ENCODE measurements around the gene PSME1. TPM values are rescaled to one million over a fixed set of nuclear protein-coding genes. Genes with fewer than 3 reads are reported as not detected.

The PSME1 gene
- total and polyA plus RNA-seq, 2 of the 13 experiments (the other 11 are each of a cell fraction or from before 2014, with no cell fraction given) = 159 to 608 TPM

DNA sequence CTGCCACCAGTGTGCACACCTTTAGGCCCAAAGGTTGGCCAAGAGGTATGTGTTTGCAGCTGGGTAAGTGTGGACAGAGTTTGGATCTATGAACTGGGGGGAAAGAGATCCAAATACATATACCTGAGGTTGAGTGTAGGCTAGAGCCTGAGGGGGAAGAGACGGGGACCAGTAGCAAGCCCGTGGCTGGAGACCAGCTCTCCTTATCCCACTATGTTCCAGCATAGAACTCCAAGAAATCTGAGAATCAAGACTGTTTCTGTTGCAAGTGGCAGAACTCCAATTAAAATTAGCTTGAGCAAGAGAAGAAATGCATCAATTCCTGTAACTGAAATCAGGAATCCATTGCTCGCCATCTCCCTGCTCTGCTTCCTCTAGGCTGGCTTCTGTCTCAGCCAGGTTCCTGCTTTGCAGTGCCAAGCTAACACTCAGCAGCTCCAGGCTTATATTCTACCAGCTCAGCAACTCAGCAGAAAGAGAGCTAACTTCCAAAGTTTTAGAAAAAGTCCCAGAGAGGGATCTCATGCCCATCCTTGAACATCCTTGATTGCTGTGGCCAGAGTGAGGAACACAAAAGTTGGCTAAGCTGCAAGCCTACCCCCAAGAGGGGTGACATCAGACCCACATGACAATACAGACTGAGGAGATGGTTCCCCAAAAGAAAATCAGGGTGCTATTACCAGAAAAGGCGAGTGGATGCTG is 43.3 kb upstream of the PSME1 start (continued):
- TF ChIP-seq IRX3 (CRISPR knock-in tag; IDR thresholded peaks at IDR 0.05; ENCODE audit: borderline replicate concordance, low read depth) = 0 out of 2 replicates have a peak, but pooled peaks have one; percentile 64
- TF ChIP-seq MEIS1 (CRISPR knock-in tag; IDR thresholded peaks at IDR 0.05; ENCODE audit: borderline replicate concordance) = peak; percentile 54; the same call in 1 of the 2 replicates
- 0 out of 2 replicates have a peak, but pooled peaks have one; percentile 10 for TF ChIP-seq MIER3 (CRISPR knock-in tag; IDR thresholded peaks at IDR 0.05; ENCODE audit: borderline replicate concordance)
- TF ChIP-seq ZNF570 (CRISPR knock-in tag; IDR thresholded peaks at IDR 0.05; ENCODE audit: borderline replicate concordance) = 0 out of 2 replicates have a peak, but pooled peaks have one; percentile 45

DNA sequence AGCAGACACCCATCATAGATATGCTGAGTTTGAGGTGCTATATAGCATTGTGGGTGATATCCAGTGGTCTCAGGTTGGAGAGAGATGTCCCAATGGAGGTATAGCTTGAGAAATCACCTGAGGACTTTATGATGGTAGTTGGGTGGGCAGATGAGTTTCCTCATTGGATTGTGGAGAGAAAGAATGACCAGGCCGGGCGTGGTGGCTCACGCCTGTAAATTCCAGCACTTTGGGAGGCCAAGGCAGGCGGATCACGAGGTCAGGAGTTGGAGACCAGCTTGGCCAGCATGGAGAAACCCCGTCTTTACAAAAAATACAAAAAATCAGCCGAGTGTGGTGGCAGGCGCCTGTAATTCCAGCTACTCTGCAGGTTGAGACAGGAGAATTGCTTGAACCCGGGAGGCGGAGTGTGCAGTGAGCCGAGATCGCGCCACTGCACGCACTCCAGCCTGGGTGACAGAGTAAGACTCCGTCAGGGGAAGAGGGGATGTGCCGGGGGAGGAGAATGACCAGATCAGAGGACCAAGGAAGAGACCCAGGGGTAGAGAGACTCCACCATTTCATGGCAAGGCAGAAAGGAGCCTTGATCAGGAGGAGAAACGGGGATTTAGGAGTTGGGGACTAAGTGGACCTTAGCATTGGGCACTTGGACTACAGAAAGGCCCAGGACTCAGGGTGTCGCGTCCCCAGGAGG is 42.6 kb upstream of the PSME1 start:
- no peaks in the 10 kb centered on the region for H3K9me3 ChIP-seq (ENCODE audit: low read length)
- peak overlapping the region; percentile 63 for H3K9ac ChIP-seq (ENCODE audit: insufficient read depth, low read depth, low read length)
- peaks cover 63% of the 10 kb centered on the region for H3K4me1 ChIP-seq (ENCODE audit: insufficient read depth, low read length)
- no peak for ATAC-seq
- peaks cover 12 to 15% of the 10 kb centered on the region in 2 experiments for H3K36me3 ChIP-seq (replicated peaks in 1 of 2; ENCODE audit: control insufficient read depth in 1 of 2, insufficient read depth in 2 of 2, low read length in 2 of 2)
- ChIA-PET POLR2A (interaction anchor here (0.6 to 14.4 kb wide), 85 partner anchors 8 to 1504 kb away, joined by 3 to 627 read pairs (median 6); partner anchors contain the start of genes ACIN1, AJUBA, BCL2L2 and C14orf119), CTCF (ENCODE audit: low intra/inter-chr PET ratio, low total read pairs) (interaction anchor here (1.1 to 3.3 kb wide), 4 partner anchors 16 to 79 kb away, joined by 3 to 15 read pairs (median 8); no protein-coding TSS in a partner anchor)
- peak overlapping the region; percentile 72 for H3K4me2 ChIP-seq (ENCODE audit: low read depth, low read length)
- BruUV-seq (replicated peaks) = TSS peak; percentile 55
- H4K20me1 ChIP-seq (ENCODE audit: insufficient read depth, low read length) = 0 out of 2 replicates have a peak, but pooled peaks cover 4% of the 10 kb centered on the region
- peak overlapping the region; percentile 71 for H3K27ac ChIP-seq (ENCODE audit: extremely low read length, insufficient read depth, low read length)
- H3K4me3 ChIP-seq (replicated peaks in 1 of 3; ENCODE audit: insufficient read depth in 1 of 3, low read depth in 2 of 3, low read length in 3 of 3) = peak overlapping the region in 2 of 3 experiments; percentile 86 to 97; a peak in 3 of 6 replicates
- peaks cover 26% of the 10 kb centered on the region for H3K79me2 ChIP-seq (ENCODE audit: insufficient read depth, low read length)
- intact Hi-C loops (cut with micrococcal nuclease; ENCODE audit: unreplicated experiment) (loop anchor here (5.0 kb wide), 2 partner anchors 111 to 481 kb away; no protein-coding TSS in a partner anchor), in situ Hi-C loops (cut with HindIII; ENCODE audit: extremely low pct_ligation_motif_present, low pct_unique_long_range_greater_than_20kb) (loop anchor here (5.0 kb wide), 2 partner anchors 36 to 81 kb away; no protein-coding TSS in a partner anchor)
- WGBS (ENCODE audit: low lambda C conversion rate) = 79% methylated on average over 19 of the region's 19 CpGs
- no peak for DNase-seq (ENCODE audit: low spot score)
- H2AFZ ChIP-seq (ENCODE audit: low read length) = peak overlapping the region; percentile 21
- no peak for FAIRE-seq
- H3K27me3 ChIP-seq (ENCODE audit: control insufficient read depth in 1 of 2, insufficient read depth in 2 of 2, low read length in 2 of 2) = peaks cover 0 to 6% of the 10 kb centered on the region in 2 experiments; a peak in 1 of 5 replicates
- TF ChIP-seq ONECUT2 (CRISPR knock-in tag; IDR thresholded peaks at IDR 0.05) (no peak), RELA (CRISPR knock-in tag; IDR thresholded peaks at IDR 0.05) (no peak), SNAI1 (CRISPR knock-in tag; IDR thresholded peaks at IDR 0.05; ENCODE audit: borderline replicate concordance) (no peak), MIXL1 (CRISPR knock-in tag; IDR thresholded peaks at IDR 0.05) (no peak), REL (CRISPR knock-in tag; conservative IDR thresholded peaks at IDR 0.05) (no peak), ZNF713 (CRISPR knock-in tag; IDR thresholded peaks at IDR 0.05) (no peak), ZC3H4 (CRISPR knock-in tag; IDR thresholded peaks at IDR 0.05; ENCODE audit: borderline replicate concordance) (peak; percentile 80; the same call in 1 of the 2 replicates)
- TF ChIP-seq, protein P1, sequence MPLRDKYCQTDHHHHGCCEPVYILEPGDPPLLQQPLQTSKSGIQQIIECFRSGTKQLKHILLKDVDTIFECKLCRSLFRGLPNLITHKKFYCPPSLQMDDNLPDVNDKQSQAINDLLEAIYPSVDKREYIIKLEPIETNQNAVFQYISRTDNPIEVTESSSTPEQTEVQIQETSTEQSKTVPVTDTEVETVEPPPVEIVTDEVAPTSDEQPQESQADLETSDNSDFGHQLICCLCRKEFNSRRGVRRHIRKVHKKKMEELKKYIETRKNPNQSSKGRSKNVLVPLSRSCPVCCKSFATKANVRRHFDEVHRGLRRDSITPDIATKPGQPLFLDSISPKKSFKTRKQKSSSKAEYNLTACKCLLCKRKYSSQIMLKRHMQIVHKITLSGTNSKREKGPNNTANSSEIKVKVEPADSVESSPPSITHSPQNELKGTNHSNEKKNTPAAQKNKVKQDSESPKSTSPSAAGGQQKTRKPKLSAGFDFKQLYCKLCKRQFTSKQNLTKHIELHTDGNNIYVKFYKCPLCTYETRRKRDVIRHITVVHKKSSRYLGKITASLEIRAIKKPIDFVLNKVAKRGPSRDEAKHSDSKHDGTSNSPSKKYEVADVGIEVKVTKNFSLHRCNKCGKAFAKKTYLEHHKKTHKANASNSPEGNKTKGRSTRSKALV (CRISPR knock-in tag; IDR thresholded peaks at IDR 0.05) = peak; percentile 19; the same call in 1 of the 2 replicates
- TF ChIP-seq, protein P2, sequence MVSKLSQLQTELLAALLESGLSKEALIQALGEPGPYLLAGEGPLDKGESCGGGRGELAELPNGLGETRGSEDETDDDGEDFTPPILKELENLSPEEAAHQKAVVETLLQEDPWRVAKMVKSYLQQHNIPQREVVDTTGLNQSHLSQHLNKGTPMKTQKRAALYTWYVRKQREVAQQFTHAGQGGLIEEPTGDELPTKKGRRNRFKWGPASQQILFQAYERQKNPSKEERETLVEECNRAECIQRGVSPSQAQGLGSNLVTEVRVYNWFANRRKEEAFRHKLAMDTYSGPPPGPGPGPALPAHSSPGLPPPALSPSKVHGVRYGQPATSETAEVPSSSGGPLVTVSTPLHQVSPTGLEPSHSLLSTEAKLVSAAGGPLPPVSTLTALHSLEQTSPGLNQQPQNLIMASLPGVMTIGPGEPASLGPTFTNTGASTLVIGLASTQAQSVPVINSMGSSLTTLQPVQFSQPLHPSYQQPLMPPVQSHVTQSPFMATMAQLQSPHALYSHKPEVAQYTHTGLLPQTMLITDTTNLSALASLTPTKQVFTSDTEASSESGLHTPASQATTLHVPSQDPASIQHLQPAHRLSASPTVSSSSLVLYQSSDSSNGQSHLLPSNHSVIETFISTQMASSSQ (IDR thresholded peaks at IDR 0.05; ENCODE audit: low read depth) = no peak
- TF ChIP-seq, protein P2 (CRISPR knock-in tag; IDR thresholded peaks at IDR 0.05; ENCODE audit: borderline replicate concordance) = no peak

Data from HepG2 (cell line).